Pulmonary artery endothelial cell (primary cell): ENCODE measurements around the gene DDX20. TPM values are rescaled to one million over a fixed set of nuclear protein-coding genes. Genes with fewer than 3 reads are reported as not detected.
A peak's percentile ranks its signal among the peaks of the same experiment; 100 is the strongest.

ENCODE experiments used
- DNase-seq: peaks from one replicate; pipeline ENCODE4 v3.0.0-alpha.2; 2011; ENCODE audit warnings: low read depth, low spot score
- total RNA-seq: library from RNA; depleted of rRNA; stranded (reverse); fragments of >200 nt; gene quantifications from 2 replicates; pipeline ENCODE4 v1.2.3, GENCODE V29; 2014

The DDX20 gene
- total RNA-seq, 1 donor from 2014 or later = 21.2 TPM

- DNase-seq = no peak
Measured at GRCh38 chr1:111747282-111747734, 8.4 kb upstream of the DDX20 start.

GRCh38 chr1:111747947-111748346, 7.8 kb upstream of the DDX20 start:
- DNase-seq = no peak

- no peak for DNase-seq
Measured at GRCh38 chr1:111749628-111750027, 6.1 kb upstream of the DDX20 start.

- no peak for DNase-seq
Measured at GRCh38 chr1:111750856-111751255, 4.8 kb upstream of the DDX20 start.

GRCh38 chr1:111751906-111752575, 3.7 kb upstream of the DDX20 start:
- no peak for DNase-seq

GRCh38 chr1:111754984-111755330, 744 bp upstream of the DDX20 start:
- no peak for DNase-seq

- no peak for DNase-seq
Measured at GRCh38 chr1:111756124-111756513, 418 bp downstream of the DDX20 start.

- DNase-seq = no peak
Measured at GRCh38 chr1:111758373-111758772, 2.7 kb downstream of the DDX20 start.

GRCh38 chr1:111761717-111762116, 6.0 kb downstream of the DDX20 start:
- DNase-seq = no peak

- no peak for DNase-seq
Measured at GRCh38 chr1:111762332-111762731, 6.6 kb downstream of the DDX20 start.

- DNase-seq = no peak
Measured at GRCh38 chr1:111768023-111768422, 12.3 kb downstream of the DDX20 start.

- DNase-seq = no peak
Measured at GRCh38 chr1:111768625-111769024, 12.9 kb downstream of the DDX20 start.

GRCh38 chr1:111769517-111770146, 13.9 kb downstream of the DDX20 start:
- DNase-seq = peak; percentile 20

- DNase-seq = no peak
Measured at GRCh38 chr1:111770916-111771315, 15.2 kb downstream of the DDX20 start.

- no peak for DNase-seq
Measured at GRCh38 chr1:111775966-111776365, 20.3 kb downstream of the DDX20 start.

- DNase-seq = no peak
Measured at GRCh38 chr1:111776391-111776790, 20.7 kb downstream of the DDX20 start.

GRCh38 chr1:111776861-111777260, 21.2 kb downstream of the DDX20 start:
- no peak for DNase-seq

GRCh38 chr1:111777301-111777700, 21.6 kb downstream of the DDX20 start:
- DNase-seq = no peak

- no peak for DNase-seq
Measured at GRCh38 chr1:111778066-111778465, 22.4 kb downstream of the DDX20 start.

GRCh38 chr1:111778541-111779051, 22.9 kb downstream of the DDX20 start:
- DNase-seq = no peak

GRCh38 chr1:111779546-111779945, 23.8 kb downstream of the DDX20 start:
- no peak for DNase-seq

- DNase-seq = no peak
Measured at GRCh38 chr1:111784273-111784901, 28.7 kb downstream of the DDX20 start.
